HG02981 (cell line): Measurements from ENCODE around the gene FBLN5.

Source experiments
- ATAC-seq: cut with Tn5 transposase; IDR thresholded peaks from one replicate; pipeline ENCODE4 v1.9.1; 2021; ENCODE audit warnings: mild to moderate bottlenecking, moderate library complexity; ENCODE audit not compliant: unreplicated experiment

Gene FBLN5

GRCh38 chr14:91946622-91947474 lies 646 bp downstream of the FBLN5 start:
- no peak for ATAC-seq

GRCh38 chr14:91945751-91946621 lies 1.5 kb downstream of the FBLN5 start:
- ATAC-seq: no peak

DNA sequence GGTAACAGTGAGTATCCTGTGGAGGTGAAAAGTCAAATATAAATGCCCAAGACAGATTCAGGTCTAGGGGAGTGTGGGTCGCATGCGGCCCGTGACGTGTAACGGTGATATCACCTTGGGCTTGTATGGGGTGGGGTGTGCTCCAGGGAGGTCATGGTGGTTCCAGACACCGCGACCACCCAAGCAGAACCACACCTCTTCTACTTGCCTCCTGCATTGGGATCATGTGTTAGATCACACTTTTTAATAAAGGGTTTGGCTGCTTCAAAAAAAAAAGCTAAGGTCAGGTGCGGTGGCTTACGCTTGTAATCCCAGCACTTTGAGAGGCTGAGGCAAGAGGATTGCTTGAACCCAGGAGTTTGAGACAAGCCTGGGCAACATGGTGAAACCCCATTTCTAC lies 4.5 kb downstream of the FBLN5 start:
- no peak for ATAC-seq

- no peak for ATAC-seq
Observed at GRCh38 chr14:91942128-91942527, 5.4 kb downstream of the FBLN5 start.

GRCh38 chr14:91940209-91940608 lies 7.3 kb downstream of the FBLN5 start:
- ATAC-seq: no peak

GRCh38 chr14:91935586-91935985 lies 11.9 kb downstream of the FBLN5 start:
- ATAC-seq: no peak

- ATAC-seq: no peak
Observed at GRCh38 chr14:91934554-91935285, 12.8 kb downstream of the FBLN5 start.

DNA sequence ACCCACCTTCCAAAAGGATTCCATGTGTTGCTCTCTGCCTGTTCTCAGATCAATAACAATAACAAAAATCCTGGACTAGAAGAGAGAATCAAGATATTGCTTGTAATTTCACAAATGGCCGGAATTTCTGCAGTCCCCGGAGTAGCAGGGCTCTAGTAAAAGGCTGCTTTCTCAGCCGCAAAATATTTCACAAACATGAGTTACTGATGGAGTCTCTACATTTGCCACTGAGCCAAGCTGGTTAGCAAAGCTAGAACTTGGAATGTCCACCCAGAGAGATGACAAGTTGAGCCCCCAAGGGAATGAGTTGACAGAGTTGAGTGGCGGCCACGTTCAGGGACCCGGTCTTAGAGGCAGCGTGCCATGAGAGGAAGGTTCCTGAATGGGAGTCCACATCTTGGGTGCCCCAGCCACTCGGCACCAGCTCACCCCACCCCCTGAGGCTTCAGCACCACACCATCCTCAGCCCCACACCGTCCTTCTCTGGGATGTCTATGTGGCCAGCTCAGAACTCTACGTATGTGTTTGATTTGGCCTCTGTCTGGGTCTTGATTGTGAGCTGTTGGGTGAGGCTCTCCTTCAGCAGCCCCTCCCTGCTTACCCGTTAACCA lies 15.9 kb downstream of the FBLN5 start:
- no peak for ATAC-seq

- no peak for ATAC-seq
Observed at GRCh38 chr14:91929700-91930099, 17.8 kb downstream of the FBLN5 start.

DNA sequence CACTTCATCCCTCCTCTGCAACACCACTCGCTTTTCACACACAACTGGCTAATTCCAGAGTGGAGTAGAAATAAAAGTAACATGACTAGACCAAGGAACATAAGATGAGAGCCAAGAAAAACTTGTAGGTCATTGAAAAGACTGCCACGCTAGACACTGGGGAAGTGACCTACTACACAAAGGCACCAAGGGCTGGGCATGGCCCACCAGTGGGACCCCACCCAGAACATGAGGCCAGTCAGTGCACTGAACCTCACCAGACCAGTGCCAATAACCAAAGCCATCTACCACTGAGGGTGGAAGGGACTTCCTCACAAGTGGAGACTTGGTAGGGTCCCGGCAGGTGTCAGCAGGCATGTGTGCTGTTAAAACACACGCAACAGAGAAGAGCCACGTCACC lies 19.7 kb downstream of the FBLN5 start:
- no peak for ATAC-seq

DNA sequence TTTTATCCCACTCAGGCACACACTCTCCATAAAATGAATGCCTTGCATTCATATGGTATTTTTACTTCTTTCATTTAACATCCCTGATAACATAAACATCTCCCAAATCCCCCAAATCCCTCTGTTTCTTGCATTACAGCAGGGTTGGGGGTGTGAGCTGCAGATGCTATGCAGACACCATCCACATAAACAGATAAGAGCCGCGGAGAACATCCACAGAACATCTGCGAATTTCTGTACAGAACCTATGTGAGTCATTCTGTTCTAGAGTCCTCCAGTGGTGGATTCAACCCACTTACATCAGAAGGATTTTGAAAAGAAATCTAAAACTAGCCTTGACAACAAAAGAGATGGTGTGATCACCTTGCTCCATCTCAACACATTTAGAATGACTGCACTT lies 20.3 kb downstream of the FBLN5 start:
- ATAC-seq: no peak

DNA sequence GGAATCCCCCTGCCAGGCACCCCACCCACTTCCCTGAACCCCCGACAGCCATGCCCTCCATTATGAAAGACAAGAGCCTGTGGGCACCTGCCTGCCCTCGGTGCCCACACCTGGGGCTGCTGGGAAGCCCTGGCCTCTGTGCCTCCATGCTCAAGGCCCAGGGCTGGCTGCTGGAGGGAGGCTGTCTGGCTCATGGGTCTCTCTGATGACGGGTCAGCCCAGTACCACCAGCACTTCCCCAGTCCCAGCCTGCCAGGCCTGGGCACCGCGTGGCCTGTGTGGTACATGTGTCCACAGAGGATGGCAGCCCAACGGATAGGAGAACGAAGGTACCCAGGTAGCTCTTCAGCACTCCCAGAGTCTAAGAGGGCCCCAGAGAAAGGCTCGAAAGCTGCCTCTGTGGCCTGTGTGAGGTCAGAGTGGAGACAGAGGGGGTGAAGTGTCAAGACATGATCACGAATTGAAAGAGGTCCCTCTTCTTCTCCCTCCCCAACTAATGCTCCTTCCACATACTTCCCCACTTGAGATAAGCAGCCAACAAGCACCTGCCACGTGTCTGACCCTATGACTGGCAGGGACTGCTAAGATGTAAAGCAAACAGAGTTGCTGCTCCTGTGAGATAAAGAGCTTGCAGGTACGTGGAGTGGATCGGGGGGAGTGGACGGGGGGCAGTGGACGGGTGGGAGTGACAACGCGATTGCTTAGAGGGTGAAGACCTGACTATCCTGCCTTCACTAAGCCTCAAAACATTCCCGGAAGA lies 21.2 kb downstream of the FBLN5 start:
- no peak for ATAC-seq

DNA sequence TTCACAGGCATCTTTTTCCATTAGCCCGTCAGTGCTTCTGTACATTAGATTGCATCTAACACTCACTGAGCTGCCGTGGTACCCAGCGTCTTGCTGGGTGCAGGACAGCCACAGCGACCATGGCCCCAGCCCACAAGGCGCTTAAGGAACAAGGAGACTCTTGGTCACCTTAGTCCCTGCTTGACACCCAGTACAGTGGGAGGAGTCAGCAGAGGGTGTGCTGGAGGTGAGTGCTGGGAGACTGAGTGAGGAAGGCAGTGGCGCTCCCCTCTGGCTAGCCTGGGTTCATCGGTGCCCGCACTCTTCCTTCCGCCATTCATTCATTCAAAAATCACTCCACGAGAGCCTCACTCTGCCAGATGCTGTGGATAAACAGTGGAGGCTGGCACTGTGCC lies 21.8 kb downstream of the FBLN5 start:
- no peak for ATAC-seq

DNA sequence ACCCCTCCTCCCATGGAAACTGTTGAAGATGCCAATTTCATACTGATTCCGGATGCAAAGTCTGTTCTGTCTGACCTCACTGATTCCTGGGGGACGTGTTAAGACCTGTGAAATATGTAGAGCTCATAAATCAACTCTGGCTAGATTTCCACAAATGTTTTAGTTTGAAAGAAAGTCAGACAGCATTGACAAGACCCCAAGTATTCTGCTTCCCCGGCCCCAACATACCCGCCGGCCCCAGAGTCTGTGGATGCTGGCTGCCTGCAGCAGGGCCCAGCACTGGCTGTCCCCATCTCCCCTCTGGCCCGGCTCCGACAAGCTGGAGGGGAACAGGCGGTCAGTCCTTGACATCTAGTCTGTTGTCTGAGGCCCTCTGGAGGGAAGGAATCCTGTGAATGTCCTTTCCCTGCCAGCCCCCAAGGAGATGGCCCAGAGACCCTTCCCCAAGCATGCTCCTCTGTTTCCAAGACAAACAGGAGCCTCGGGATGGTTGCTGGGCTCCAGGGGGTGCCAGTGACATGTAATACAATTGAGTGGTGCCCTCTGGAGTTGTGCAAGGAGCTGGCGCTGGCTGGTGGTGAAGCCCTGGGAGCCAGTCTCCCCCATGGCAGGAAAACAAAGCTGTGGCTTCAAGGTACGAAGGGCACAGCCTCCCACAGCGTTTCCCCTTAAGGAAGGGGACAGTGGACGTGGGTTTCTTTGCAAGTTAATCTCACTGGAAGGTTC lies 22.3 kb downstream of the FBLN5 start:
- no peak for ATAC-seq

- ATAC-seq: no peak
Observed at GRCh38 chr14:91920526-91920925, 27.0 kb downstream of the FBLN5 start.

DNA sequence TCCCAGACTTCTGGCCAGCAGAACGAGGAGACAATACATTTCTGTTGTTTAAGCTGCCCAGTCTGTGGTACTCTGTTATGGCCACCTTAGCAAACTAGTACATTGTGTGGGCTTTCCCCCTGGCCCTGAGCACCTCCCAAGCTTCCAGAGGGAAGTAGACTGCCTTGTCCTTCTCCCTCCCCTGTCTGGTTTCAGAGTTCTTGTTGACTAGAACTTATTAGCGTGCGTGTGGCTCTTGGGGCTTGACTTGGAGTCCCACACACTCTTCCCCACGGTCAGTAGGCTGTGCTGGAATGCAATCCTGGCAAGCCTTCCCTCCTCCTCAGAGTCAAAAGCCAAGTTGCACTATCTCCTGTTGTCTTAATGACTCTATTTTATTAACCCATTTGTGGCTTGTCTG lies 27.7 kb downstream of the FBLN5 start:
- no peak for ATAC-seq

- ATAC-seq: no peak
Observed at GRCh38 chr14:91918186-91918883, 29.2 kb downstream of the FBLN5 start.

DNA sequence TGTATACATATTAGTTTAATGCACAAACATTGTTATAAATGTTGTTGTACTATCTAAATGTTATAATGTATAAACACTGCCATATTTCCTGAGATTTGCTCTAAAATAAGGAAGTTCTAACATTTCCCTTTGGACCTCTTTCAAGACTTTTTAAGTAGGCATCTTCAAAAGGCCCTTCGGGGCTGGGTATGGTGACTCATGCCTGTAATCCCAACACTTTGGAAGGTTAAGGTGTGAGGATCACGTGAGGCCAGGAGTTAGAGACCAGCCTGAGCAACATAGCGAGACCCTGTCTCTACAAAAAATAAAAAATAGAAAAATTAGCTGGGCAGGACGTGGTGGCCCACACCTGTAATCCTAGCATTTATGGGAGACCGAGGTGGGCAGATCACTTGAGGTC lies 35.5 kb downstream of the FBLN5 start:
- ATAC-seq: no peak

DNA sequence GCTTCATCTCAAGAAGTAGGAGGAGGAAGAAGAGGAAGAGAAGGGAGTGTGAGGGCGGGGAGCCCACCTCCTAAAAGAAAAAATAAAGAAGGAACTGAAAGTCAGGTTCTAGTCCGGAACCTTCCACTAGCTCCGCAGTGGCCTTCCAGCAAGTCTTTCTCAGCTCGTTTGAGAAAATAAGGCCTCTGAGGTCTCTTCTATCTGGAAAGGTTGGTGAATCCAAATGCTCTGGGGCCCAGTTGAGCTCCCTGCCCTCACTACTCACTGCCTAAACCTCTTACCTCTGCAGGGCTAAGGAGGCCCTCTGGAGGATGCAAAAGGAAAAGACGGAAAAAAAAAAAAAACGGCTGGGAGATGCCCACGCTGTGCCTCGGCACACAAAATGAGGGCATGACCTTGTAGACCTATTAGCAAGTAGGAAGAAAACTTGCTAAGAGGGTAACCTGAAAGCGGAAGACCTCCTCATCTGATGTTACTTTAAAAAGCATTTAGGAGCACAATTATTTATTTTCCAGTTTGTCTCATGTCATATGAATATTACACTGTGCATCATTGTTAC lies 35.9 kb downstream of the FBLN5 start:
- ATAC-seq: no peak
